ENCODE results near the gene ULK4. TPM values are rescaled to one million over a fixed set of nuclear protein-coding genes. Genes with fewer than 3 reads are reported as not detected.

ULK4 gene
- total RNA-seq, 1 donor, result 22.0 TPM

DNA sequence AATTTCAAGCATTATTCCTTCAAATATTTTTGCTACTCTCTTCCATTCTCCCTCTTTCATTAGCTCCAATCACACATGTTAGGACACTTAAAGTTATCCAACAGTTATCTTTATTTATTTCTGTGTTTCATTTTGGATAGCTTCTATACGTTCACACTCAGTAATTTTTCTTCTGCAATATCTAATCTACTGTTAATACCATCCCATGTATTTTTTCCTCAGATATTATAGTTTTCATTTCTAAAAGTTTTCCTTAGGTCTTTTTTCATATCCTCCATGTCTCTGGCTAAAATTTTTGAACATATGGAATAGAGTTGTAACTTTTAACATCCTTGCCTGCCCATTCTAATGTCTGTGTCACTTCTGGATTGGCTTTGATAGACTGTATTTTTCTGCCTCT, 689.2 kb downstream of the ULK4 start:
- no peak overlapping the region for H3K4me3 ChIP-seq (ENCODE audit: low read depth, low read length)
- TF ChIP-seq, protein P1, sequence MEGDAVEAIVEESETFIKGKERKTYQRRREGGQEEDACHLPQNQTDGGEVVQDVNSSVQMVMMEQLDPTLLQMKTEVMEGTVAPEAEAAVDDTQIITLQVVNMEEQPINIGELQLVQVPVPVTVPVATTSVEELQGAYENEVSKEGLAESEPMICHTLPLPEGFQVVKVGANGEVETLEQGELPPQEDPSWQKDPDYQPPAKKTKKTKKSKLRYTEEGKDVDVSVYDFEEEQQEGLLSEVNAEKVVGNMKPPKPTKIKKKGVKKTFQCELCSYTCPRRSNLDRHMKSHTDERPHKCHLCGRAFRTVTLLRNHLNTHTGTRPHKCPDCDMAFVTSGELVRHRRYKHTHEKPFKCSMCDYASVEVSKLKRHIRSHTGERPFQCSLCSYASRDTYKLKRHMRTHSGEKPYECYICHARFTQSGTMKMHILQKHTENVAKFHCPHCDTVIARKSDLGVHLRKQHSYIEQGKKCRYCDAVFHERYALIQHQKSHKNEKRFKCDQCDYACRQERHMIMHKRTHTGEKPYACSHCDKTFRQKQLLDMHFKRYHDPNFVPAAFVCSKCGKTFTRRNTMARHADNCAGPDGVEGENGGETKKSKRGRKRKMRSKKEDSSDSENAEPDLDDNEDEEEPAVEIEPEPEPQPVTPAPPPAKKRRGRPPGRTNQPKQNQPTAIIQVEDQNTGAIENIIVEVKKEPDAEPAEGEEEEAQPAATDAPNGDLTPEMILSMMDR (IDR thresholded peaks at IDR 0.05; ENCODE audit: insufficient read depth, low read depth, low read length), result no peak
- DNase-seq (ENCODE audit: low read depth), result no peak

DNA sequence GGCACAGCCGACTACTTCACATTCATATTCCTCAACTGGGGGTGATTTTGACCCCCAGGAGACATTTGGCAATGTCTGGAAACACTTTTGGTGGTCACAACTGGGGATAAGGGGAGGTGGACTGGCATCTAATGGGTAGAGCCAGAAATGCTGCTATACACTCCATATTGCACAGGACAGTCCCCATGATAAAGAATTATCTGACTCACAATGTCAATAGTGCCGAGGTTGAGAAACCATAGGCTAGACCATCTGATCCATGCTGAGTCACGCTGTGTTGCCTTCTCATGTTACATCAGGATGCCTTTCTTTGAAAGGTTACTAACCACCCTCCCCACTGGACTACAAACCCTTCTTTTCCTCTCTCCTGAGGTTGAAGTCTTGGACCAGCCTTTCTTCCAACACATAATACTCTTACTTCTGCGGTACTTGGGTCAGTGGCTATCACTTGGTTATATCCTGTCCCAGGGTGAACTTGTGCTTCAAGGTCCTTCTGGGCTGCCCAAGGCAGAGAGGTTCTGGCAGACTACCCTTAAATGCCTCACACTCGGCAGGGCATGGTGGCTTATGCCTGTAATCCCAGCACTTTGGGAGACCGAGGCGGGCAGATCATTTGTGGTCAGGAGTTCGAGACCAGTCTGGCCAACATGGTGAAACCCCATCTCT, 693.8 kb downstream of the ULK4 start:
- TF ChIP-seq, protein P1 (IDR thresholded peaks at IDR 0.05; ENCODE audit: insufficient read depth, low read depth, low read length), result no peak
- DNase-seq (ENCODE audit: low read depth), result peak; percentile 85
- H3K4me3 ChIP-seq (ENCODE audit: low read depth, low read length), result no peak overlapping the region

DNA sequence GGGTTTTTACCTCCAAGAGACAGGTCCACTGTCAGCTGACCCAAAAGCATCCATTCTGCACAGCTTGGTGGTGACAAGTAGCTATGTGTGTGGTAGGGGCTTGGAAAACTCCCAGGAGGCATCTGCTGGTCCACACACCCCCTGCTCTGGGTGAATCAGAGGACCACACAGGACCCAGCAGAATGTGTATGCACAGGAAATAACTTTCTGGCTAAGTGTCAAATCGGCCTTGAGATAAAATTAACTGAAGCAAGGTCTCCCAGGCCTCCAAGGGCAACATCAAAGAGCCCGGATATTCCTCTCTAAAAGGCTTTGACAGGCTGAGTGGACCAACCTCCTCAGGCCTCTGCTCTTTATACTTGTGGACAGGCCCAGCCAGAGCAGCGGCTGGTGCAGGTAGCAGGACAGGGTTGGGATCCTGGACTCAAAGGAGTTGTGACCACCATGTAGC, 696.1 kb downstream of the ULK4 start:
- peak; percentile 44 for DNase-seq (ENCODE audit: low read depth)
- H3K4me3 ChIP-seq (ENCODE audit: low read depth, low read length), result no peak overlapping the region
- TF ChIP-seq, protein P1 (IDR thresholded peaks at IDR 0.05; ENCODE audit: insufficient read depth, low read depth, low read length), result no peak

DNA sequence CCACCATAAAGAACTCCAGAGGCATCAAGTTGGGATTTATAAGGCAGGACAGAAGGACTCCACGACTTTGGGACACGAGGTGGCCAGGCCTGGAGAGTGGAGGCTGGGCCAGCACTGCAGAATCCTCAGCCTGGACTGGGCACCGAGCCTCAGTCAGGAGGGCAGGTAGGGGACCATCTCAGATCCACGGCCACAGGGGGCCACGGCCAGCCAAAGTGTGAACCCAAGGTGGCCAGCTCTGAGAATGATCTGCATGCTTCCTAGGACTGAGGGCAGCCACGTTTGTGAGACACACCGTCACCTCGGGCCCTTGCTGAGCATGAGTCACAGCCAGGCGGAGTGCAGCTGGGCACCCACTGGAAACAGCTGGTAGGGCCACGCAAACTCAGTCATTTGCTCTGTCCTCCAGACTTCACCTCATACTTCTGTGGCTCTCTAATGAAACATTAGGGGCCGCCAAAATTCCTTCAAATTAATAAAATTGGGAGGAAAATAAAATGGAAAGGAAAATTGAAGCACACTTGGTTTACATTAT, 696.8 kb downstream of the ULK4 start:
- DNase-seq (ENCODE audit: low read depth), result peak; percentile 26
- TF ChIP-seq, protein P1 (IDR thresholded peaks at IDR 0.05; ENCODE audit: insufficient read depth, low read depth, low read length), result no peak

DNA sequence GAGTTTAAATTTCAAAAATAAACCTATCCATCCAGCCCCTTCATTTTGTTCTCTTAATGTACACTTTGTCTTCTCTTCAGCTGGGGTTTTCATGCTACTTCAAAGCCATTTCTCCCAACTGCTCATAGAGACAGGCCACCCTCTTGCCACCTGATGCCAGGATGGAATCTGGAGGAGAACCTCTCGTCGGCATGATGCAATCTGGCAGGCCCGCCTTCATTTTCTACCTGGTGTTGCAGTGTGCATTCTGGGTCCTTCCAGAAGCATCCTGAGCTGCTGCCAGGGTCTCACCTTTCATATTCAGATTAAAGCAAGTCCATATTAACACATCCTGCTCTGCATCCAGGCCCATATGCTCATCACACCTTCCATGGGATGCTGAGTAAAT, 701.8 kb downstream of the ULK4 start:
- no peak for DNase-seq (ENCODE audit: low read depth)
- TF ChIP-seq, protein P1 (IDR thresholded peaks at IDR 0.05; ENCODE audit: insufficient read depth, low read depth, low read length), result no peak
- no peak overlapping the region for H3K4me3 ChIP-seq (ENCODE audit: low read depth, low read length)

More for the DNA sequence above, 696.8 kb downstream of the ULK4 start:
- no peak overlapping the region for H3K4me3 ChIP-seq (ENCODE audit: low read depth, low read length)

DNA sequence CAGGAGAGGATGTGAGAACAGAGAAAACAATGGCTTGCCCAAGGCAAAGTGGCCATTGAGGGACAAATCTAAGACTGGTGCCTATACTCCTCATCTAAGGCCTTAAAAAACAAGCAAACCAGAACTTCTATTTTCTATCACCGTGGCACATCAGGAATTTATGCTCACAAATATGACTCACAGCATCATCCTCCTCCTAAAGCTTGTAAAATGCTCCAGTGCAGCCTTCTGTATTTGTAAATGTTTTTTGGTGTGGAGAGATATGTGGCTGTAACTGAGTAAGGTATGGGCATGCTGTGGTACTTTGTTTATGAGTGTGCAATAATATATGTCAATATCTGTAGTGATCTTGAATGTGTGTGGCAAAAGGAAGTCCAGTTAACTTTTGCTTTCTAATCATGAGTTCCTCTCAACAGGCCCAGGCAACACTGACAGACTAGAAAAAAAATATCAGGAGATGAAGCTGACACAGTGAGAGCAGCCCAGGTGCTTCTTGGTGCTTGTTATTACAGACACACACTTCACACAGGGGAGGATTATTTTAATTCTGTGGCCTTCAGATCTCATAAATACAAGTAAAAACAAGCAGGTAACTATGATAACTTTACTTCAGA, 702.3 kb downstream of the ULK4 start:
- TF ChIP-seq, protein P1 (IDR thresholded peaks at IDR 0.05; ENCODE audit: insufficient read depth, low read depth, low read length), result no peak
- peak; percentile 48 for DNase-seq (ENCODE audit: low read depth)
- H3K4me3 ChIP-seq (ENCODE audit: low read depth, low read length), result no peak overlapping the region

Data from fibroblast of villous mesenchyme (primary cell).